Prostate gland (tissue), 2 donors: ENCODE data around the gene NAT10. TPM values are rescaled to one million over a fixed set of nuclear protein-coding genes. Genes with fewer than 3 reads are reported as not detected.
A peak's percentile ranks its signal among the peaks of the same experiment; 100 is the strongest.

Source experiments
- DNase-seq: peaks from one replicate; pipeline ENCODE4 v3.0.0-alpha.2; 2019; ENCODE audit warnings: low spot score
- H3K27ac ChIP-seq, 2 donors: fragments of 200-600 bp; sonication (generic); 2 replicates each; pipeline ENCODE4 v1.5.1; 2017 to 2019
- H3K27me3 ChIP-seq: fragments of 200-600 bp; sonication (generic); replicated peaks from 2 replicates; pipeline ENCODE4 v1.5.1; 2019; ENCODE audit not compliant: insufficient read depth
- H3K36me3 ChIP-seq, 2 donors: fragments of 200-600 bp; sonication (generic); 1 replicate in 1 of 2; 2 replicates in 1 of 2; pipeline versions ENCODE4 v1.5.1 to v1.8.1; 2017 to 2019
- H3K4me1 ChIP-seq: fragments of 200-600 bp; sonication (generic); replicated peaks from 2 replicates; pipeline ENCODE4 v1.5.1; 2019
- H3K4me3 ChIP-seq, 2 donors: fragments of 200-600 bp; sonication (generic); 2 replicates each; pipeline ENCODE4 v1.5.1; 2017 to 2019
- H3K9me3 ChIP-seq: fragments of 200-600 bp; sonication (generic); 2 replicates; pipeline ENCODE4 v1.5.1; 2017
- POLR2A ChIP-seq: fragments of 450-650 bp; IDR thresholded peaks from one replicate; pipeline ENCODE4 v1.6.1; 2016; ENCODE audit warnings: antibody characterized with exemption, mild to moderate bottlenecking
- POLR2AphosphoS5 ChIP-seq: sonication (generic); formaldehyde crosslinking; IDR thresholded peaks from one replicate; pipeline ENCODE4 v1.6.1; 2017; ENCODE audit warnings: antibody characterized with exemption
- WGBS: methylation state at CpG from one replicate; pipeline ENCODE4 v1.1.5; 2018; 5-methylcytosine and 5-hydroxymethylcytosine counted together
- intact Hi-C: fragments of 100-400 bp; cut with DNase I; formaldehyde crosslinking; loops from one replicate; pipeline ENCODE4 v1.14.2; 2022
- total RNA-seq, 2 donors: library from RNA; depleted of rRNA; stranded (reverse); fragments of >200 nt; gene quantifications; one replicate each; pipeline ENCODE4 v1.1.0, GENCODE V29; 2016
- TF ChIP-seq, protein P1 (sequence below), 4 experiments: fragments of 200-600 bp in 2 of 4; fragments of 450-650 bp in 2 of 4; sonication (generic) in 2 of 4; IDR thresholded peaks; 1 replicate in 3 of 4; 2 replicates in 1 of 4; pipeline ENCODE4 v1.5.1; 2016 to 2019; ENCODE audit warnings: antibody characterized with exemption in 4 of 4, mild to moderate bottlenecking in 2 of 4, moderate library complexity in 2 of 4

Gene NAT10
- total RNA-seq, 2 donors from 2014 or later: 21.9 to 34.7 TPM

DNA sequence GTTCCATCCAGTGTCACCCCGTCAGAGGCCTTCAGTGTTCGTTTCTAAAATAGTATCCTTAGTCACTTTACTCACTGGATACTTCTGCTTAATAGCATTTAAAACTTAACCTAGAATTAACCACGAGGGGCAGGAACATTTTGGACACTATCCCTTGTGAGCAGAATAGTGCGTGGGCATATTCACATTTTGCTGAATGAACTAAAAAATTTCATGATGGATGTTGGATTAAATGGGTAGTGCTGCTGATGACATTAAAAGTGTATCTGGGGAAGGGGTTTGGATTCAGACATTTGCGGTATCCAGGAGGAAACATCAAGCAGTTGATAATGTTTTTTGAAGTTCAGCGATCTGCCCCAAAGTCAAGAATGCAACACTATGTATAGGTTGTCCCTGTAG, 750 bp upstream of the NAT10 start:
- 18% methylated on average over 6 of the region's 6 CpGs for WGBS
- Histone ChIP-seq H3K9me3 (no peaks in the 10 kb centered on the region), H3K4me3 (peak overlapping the region; percentile 54 to 66), H3K27ac (peak overlapping the region; percentile 91 to 94), H3K27me3 (no peaks in the 10 kb centered on the region), H3K36me3 (peaks cover 0 to 5% of the 10 kb centered on the region in 2 donors), H3K4me1 (peaks cover 4% of the 10 kb centered on the region)
- DNase-seq: no peak
- intact Hi-C loops: loop anchor here (1.0 to 5.0 kb wide), 2 partner anchors 52 to 253 kb away; partner anchors contain the start of gene ABTB2
- TF ChIP-seq POLR2AphosphoS5: no peak
- no peak for TF ChIP-seq POLR2A
- TF ChIP-seq, protein P1, sequence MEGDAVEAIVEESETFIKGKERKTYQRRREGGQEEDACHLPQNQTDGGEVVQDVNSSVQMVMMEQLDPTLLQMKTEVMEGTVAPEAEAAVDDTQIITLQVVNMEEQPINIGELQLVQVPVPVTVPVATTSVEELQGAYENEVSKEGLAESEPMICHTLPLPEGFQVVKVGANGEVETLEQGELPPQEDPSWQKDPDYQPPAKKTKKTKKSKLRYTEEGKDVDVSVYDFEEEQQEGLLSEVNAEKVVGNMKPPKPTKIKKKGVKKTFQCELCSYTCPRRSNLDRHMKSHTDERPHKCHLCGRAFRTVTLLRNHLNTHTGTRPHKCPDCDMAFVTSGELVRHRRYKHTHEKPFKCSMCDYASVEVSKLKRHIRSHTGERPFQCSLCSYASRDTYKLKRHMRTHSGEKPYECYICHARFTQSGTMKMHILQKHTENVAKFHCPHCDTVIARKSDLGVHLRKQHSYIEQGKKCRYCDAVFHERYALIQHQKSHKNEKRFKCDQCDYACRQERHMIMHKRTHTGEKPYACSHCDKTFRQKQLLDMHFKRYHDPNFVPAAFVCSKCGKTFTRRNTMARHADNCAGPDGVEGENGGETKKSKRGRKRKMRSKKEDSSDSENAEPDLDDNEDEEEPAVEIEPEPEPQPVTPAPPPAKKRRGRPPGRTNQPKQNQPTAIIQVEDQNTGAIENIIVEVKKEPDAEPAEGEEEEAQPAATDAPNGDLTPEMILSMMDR (IDR thresholded peaks at IDR 0.05): no peak

GRCh38 chr11:34105957-34106504, 602 bp downstream of the NAT10 start:
- Histone ChIP-seq H3K27ac (peak overlapping the region; percentile 91 to 94), H3K4me3 (peak overlapping the region; percentile 54 to 66), H3K9me3 (no peaks in the 10 kb centered on the region), H3K27me3 (no peaks in the 10 kb centered on the region), H3K36me3 (no peaks in the 10 kb centered on the region), H3K4me1 (peaks cover 4% of the 10 kb centered on the region)
- DNase-seq: no peak
- 1% methylated on average over 17 of the region's 17 CpGs for WGBS
- TF ChIP-seq, protein P1 (IDR thresholded peaks at IDR 0.05): no peak
- TF ChIP-seq POLR2A: no peak
- no peak for TF ChIP-seq POLR2AphosphoS5
- intact Hi-C loops: loop anchor here (1.0 kb wide), 1 partner anchor 54 kb away; no protein-coding TSS in a partner anchor

DNA sequence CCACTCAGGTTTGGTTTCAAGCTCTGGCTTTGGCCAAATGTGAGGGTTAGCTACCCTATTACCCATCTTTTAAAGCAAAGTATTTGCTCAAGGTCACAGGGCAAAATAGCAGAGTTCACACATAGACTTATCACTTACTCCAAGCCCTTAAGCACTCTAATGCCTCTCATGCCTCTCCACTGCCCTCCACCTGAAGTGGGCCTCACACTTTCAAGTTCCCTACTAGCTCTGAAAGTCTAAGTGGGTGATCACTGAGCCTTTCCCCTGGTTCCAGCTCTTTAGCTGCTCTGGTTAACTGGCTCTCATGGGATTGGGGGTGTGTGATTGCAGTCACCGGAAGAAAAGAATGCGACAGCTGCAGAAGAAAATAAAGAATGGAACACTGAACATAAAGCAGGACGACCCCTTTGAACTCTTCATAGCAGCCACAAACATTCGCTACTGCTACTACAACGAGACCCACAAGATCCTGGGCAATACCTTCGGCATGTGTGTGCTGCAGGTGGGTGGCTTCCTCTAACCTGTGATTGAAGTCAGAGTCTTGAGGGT, 6.4 kb downstream of the NAT10 start:
- intact Hi-C loops: no loop called here
- TF ChIP-seq, protein P1 (IDR thresholded peaks at IDR 0.05): no peak
- TF ChIP-seq POLR2A: no peak
- TF ChIP-seq POLR2AphosphoS5: no peak
- WGBS: 88% methylated on average over 6 of the region's 6 CpGs
- Histone ChIP-seq H3K4me3 (no peak overlapping the region), H3K27me3 (no peaks in the 10 kb centered on the region), H3K36me3 (no peaks in the 10 kb centered on the region), H3K27ac (no peak overlapping the region), H3K9me3 (no peaks in the 10 kb centered on the region), H3K4me1 (no peaks in the 10 kb centered on the region)
- DNase-seq: no peak

GRCh38 chr11:34114014-34114413, 8.6 kb downstream of the NAT10 start:
- Histone ChIP-seq H3K27ac (no peak overlapping the region), H3K4me1 (no peaks in the 10 kb centered on the region), H3K4me3 (no peak overlapping the region), H3K27me3 (no peaks in the 10 kb centered on the region), H3K9me3 (no peaks in the 10 kb centered on the region), H3K36me3 (peaks cover 6 to 11% of the 10 kb centered on the region in 2 donors)
- WGBS: 62% methylated on average over 2 of the region's 2 CpGs
- intact Hi-C loops: no loop called here
- DNase-seq: no peak
- TF ChIP-seq, protein P1 (IDR thresholded peaks at IDR 0.05): no peak
- TF ChIP-seq POLR2AphosphoS5 (no peak), POLR2A (no peak)

DNA sequence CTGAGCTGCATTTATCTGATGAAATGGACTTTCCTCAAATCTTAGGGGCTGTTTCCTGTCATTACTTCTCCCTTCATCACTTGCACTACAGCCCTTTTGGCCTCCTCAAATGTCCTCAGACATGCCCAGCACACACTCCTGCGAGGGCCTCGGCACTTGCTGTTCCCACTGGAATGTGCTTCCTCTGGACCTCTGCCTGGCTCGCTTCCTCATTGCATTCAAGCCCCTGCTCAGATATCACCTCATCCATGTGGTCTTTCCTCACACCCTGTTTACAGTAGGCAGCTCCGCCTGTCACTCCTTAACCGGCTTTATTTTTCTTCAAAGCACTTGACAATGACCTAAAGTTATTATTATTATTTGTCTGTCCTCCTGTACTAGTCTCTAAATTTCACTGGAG, 9.0 kb downstream of the NAT10 start:
- intact Hi-C loops: no loop called here
- no peaks in the 10 kb centered on the region for H3K27me3 ChIP-seq
- no peak overlapping the region for H3K27ac ChIP-seq
- H3K9me3 ChIP-seq: no peaks in the 10 kb centered on the region
- TF ChIP-seq, protein P1 (IDR thresholded peaks at IDR 0.05): no peak
- no peak for TF ChIP-seq POLR2A
- no peak for TF ChIP-seq POLR2AphosphoS5
- no peak for DNase-seq
- no peaks in the 10 kb centered on the region for H3K4me1 ChIP-seq
- H3K4me3 ChIP-seq: no peak overlapping the region
- peaks cover 6 to 12% of the 10 kb centered on the region in 2 donors for H3K36me3 ChIP-seq
- WGBS: 72% methylated on average over 5 of the region's 5 CpGs
